Stimulated activated CD4-positive, alpha-beta T cell treated with anti-CD3 and anti-CD28 coated beads, TNF-alpha, amount 100 ng/mL, for 1 hour (primary cell): Measurements from ENCODE around the gene TTI1.
"Not testable (repeated sequence)": the region's sequence is repeated elsewhere in the genome, so short reads cannot be mapped to it uniquely, and the experiment has no call there.

Experiments
- DNase-seq, 3 donors: peaks; one replicate each; pipeline ENCODE4 v3.0.0-alpha.2; 2020; ENCODE audit warnings: low read depth in 3 of 3, low spot score in 1 of 3

The TTI1 gene

GRCh38 chr20:38012332-38012731, 20.9 kb downstream of the TTI1 start:
- no peak for DNase-seq

- no peak for DNase-seq
Observed at GRCh38 chr20:38011696-38012095, 21.6 kb downstream of the TTI1 start.

- DNase-seq: not testable (repeated sequence)
Observed at GRCh38 chr20:38009416-38009815, 23.8 kb downstream of the TTI1 start.

- DNase-seq: no peak
Observed at GRCh38 chr20:38008233-38008944, 24.9 kb downstream of the TTI1 start.

GRCh38 chr20:38007526-38007925, 25.7 kb downstream of the TTI1 start:
- DNase-seq: no peak

GRCh38 chr20:38005903-38006302, 27.4 kb downstream of the TTI1 start:
- DNase-seq: no peak

GRCh38 chr20:38004416-38004815, 28.8 kb downstream of the TTI1 start:
- DNase-seq: no peak

GRCh38 chr20:38002422-38002821, 30.8 kb downstream of the TTI1 start:
- no peak for DNase-seq

GRCh38 chr20:38001981-38002380, 31.3 kb downstream of the TTI1 start:
- no peak for DNase-seq

DNA sequence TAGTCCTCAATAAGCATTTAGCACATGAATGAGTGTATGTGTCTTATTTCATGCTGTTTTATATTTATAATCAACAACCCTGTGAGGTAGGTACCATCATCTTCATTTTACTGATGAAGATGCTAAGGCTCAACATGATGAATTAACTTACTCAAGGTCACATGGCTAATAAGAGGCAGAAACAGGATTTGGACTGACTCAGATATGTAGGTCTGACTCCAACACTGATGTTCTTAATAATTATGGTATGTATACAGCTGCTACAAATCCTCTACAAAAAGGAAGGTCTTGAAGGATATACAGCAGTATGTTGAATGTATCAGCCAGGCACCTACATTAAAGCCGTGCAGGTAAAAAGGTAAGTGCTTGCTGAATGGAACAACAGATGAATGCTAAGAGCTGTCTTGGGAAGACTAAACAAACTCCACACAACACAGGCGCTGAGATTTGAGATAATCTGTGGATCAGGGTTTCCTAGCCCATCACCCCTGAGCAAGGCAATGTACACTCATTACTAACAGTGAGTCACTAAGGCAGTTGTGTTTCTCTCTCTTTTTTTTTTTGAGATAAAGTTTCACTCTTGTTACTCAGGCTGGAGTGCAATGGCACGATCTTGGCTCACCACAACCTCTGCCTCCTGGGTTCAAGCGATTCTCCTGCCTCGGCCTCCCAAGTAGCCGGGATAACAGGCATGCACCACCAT, 31.9 kb downstream of the TTI1 start:
- no peak for DNase-seq

GRCh38 chr20:38000293-38000692, 33.0 kb downstream of the TTI1 start:
- no peak for DNase-seq

GRCh38 chr20:37999526-38000263, 33.6 kb downstream of the TTI1 start:
- DNase-seq: no peak

DNA sequence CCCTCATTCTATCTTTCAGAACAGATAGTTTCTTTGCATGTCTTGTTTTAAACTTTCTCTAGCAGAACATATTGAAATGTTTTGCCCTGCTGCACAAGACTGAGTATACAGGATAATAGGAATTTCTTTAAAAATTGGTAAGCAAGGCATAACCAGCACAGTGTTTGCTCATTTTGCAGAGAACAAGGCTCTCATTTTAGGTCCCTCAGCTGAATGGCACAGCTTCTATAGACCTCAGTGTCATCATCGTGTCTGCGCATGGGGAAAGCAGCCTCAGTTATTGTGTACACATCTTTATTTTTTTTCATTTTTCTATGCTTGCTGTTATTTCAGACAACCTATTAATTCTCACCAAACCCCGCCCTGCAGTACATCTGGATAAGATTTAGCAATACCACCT, 35.7 kb downstream of the TTI1 start:
- DNase-seq: no peak

GRCh38 chr20:37995856-37996605, 37.2 kb downstream of the TTI1 start:
- no peak for DNase-seq

- no peak for DNase-seq
Observed at GRCh38 chr20:37994512-37994911, 38.7 kb downstream of the TTI1 start.

DNA sequence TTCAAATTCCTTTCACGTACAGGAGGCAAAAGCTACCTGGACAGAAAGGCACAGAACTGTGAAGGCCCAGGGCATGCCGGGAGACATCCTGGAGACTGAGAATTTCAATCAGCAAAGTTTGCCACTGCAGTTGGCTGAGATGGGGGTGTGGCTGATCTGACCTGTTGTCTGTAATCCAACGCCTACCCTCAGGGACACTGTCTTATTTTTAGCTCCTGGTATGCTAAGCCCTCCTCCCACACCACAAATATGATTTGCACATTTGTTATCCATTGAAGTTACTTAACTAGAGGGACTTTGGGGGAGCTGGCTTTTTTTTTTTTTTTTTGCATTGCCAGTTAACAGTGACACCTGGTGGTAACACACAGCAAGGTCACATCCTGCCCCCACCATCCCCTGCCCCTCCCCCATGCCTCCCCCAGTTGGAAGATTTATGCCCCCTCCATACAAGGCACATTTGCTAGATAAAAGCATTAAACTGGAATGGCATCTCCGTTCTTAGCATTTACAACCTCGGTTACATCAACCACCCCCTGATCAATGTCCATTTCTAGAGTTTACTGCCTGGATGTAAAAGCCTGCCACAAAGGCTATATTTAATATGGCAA, 40.4 kb downstream of the TTI1 start:
- no peak for DNase-seq

DNA sequence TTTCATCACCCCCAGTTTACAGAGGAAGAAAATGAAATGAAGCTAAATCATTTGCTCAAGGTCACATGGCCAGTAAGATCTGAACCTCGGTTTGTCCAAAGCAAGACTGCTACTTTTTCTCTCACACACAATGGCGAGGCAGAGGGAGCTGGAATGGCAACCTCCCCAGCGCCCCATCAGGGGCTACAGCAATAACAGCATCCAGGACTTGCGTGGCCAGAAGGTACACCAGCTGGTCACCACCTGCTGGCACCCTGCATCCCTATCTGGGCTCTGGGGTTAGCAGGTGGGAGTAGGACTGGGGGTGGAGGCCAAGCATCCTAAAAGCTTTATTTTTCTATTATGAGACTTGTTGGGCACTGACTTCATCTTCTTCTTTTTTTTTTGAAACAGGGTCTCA, 41.3 kb downstream of the TTI1 start:
- no peak for DNase-seq

- no peak for DNase-seq
Observed at GRCh38 chr20:37991157-37991866, 41.9 kb downstream of the TTI1 start.

- DNase-seq: peak in 1 of 3 donors; percentile 5
Observed at GRCh38 chr20:37990571-37991151, 42.6 kb downstream of the TTI1 start.
